Erythroblast (primary cell): Measurements from ENCODE around the gene TSACC.

ENCODE experiments used
- GATA1 ChIP-seq: IDR thresholded peaks from 2 replicates; pipeline ENCODE4 v1.6.1; 2011; ENCODE audit warnings: low read depth, mild to moderate bottlenecking, control low read depth, low read length, moderate library complexity
- POLR2A ChIP-seq: IDR thresholded peaks from 2 replicates; pipeline ENCODE4 v1.6.1; 2011; ENCODE audit warnings: mild to moderate bottlenecking, low read length

DNA sequence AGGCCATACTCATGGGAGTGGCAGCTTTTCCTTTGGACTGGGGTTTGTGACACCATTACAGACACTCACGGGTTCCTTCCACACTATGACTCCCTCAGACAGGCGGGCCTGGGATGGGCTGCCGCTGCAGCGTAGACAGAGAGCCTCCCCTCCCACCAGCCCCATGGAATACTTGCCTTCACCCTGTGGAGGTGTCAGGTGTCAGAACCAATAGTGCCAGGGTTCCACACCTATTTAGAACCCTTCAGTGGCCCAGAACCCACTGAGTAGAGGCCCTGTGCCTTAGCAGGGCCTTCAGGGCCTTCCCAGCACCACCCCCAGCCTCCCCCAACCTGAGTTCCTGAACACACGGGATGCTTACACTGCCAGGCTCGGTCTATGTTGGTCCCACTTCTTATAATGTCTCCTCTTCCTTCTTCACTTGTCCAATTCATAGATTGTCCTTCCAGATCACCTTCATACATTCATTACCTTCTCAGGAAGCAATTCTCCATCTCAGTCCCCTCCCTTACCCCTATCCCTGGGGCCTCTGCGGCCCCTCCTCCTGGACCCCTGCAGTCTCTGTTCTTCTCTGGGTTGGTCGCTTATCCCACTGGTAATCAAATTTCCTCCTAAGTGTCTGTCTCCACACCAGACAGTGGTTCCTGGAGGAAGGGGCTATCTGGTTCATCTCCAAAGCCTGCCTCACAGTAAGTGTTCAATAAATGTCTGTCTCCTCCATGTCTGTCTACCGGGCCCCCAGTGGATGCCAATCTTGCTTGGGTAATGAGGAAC lies 29.2 kb downstream of the TSACC start:
- no peak for TF ChIP-seq POLR2A
- TF ChIP-seq GATA1, result no peak
